OCI-LY1 (cell line): Measurements from ENCODE around the gene CAMTA1.

Experiments used
- H2AFZ ChIP-seq: fragments of 200-600 bp; sonication (generic), shearing (Covaris generic); 2 replicates; pipeline ENCODE4 v1.6.0; 2014; ENCODE audit warnings: antibody characterized with exemption, mild to moderate bottlenecking, low read length
- H3F3A ChIP-seq: fragments of 200-600 bp; sonication (generic), shearing (Covaris generic); 2 replicates; pipeline ENCODE4 v1.6.0; 2014; ENCODE audit warnings: mild to moderate bottlenecking, antibody characterized with exemption, low read length, moderate library complexity; ENCODE audit not compliant: insufficient read depth
- H3K27ac ChIP-seq: fragments of 200-600 bp; sonication (generic); 2 replicates; pipeline ENCODE4 v1.5.1; 2014; ENCODE audit warnings: low read length, mixed run types, mild to moderate bottlenecking, low read depth; ENCODE audit not compliant: poor library complexity, severe bottlenecking
- H3K27me3 ChIP-seq: fragments of 200-600 bp; sonication (generic); 2 replicates; pipeline ENCODE4 v1.6.0; 2014; ENCODE audit warnings: antibody characterized with exemption, mild to moderate bottlenecking, low read length, moderate library complexity; ENCODE audit not compliant: insufficient read depth
- H3K36me3 ChIP-seq: fragments of 200-600 bp; sonication (generic); 2 replicates; pipeline ENCODE4 v1.6.1; 2014; ENCODE audit warnings: mild to moderate bottlenecking, antibody characterized with exemption, low read length, moderate library complexity, mixed read lengths; ENCODE audit not compliant: insufficient read depth
- H3K4me1 ChIP-seq: fragments of 200-600 bp; sonication (generic); 2 replicates; pipeline ENCODE4 v1.5.1; 2014; ENCODE audit warnings: mild to moderate bottlenecking, low read length, moderate library complexity; ENCODE audit not compliant: insufficient read depth, severe bottlenecking
- H3K4me2 ChIP-seq: fragments of 200-600 bp; sonication (generic), shearing (Covaris generic); 2 replicates; pipeline ENCODE4 v1.6.1; 2014; ENCODE audit warnings: low read length
- H3K4me3 ChIP-seq: fragments of 200-600 bp; sonication (generic); 2 replicates; pipeline ENCODE4 v1.5.1; 2014; ENCODE audit warnings: low read length, low read depth, mild to moderate bottlenecking, mixed read lengths; ENCODE audit not compliant: poor library complexity, severe bottlenecking
- H3K79me2 ChIP-seq: fragments of 200-600 bp; shearing (Covaris generic); 2 replicates; pipeline ENCODE4 v1.6.1; 2016; ENCODE audit warnings: mixed run types, low read length, mixed read lengths; ENCODE audit not compliant: insufficient read depth
- H3K9ac ChIP-seq: fragments of 200-600 bp; sonication (generic), shearing (Covaris generic); 2 replicates; pipeline ENCODE4 v1.6.1; 2014; ENCODE audit warnings: mild to moderate bottlenecking, low read length, mixed read lengths
- H3K9me2 ChIP-seq: fragments of 200-600 bp; sonication (generic), shearing (Covaris generic); 2 replicates; pipeline ENCODE4 v1.6.1; 2014; ENCODE audit warnings: low read depth, mild to moderate bottlenecking, low read length, mixed read lengths
- H3K9me3 ChIP-seq: fragments of 200-600 bp; shearing (Covaris generic); 2 replicates; pipeline ENCODE4 v1.6.1; 2014; ENCODE audit warnings: low read length, mixed read lengths
- H4K20me1 ChIP-seq: fragments of 200-600 bp; sonication (generic), shearing (Covaris generic); 2 replicates; pipeline ENCODE4 v1.6.0; 2016; ENCODE audit warnings: mild to moderate bottlenecking, low read length; ENCODE audit not compliant: insufficient read depth
- EZH2 ChIP-seq: fragments of 200-600 bp; sonication (generic), shearing (Covaris generic); IDR thresholded peaks from 2 replicates; pipeline ENCODE4 v1.8.0; 2017; ENCODE audit warnings: borderline replicate concordance, mixed run types, mild to moderate bottlenecking, antibody characterized with exemption, low read length, moderate library complexity, mixed read lengths
- TF ChIP-seq, protein P1 (sequence below): fragments of 200-600 bp; sonication (generic), shearing (Covaris generic); IDR thresholded peaks from 2 replicates; pipeline ENCODE4 v1.5.1; 2017; ENCODE audit warnings: mild to moderate bottlenecking, antibody characterized with exemption, low read length, moderate library complexity, mixed read lengths

The CAMTA1 gene

DNA sequence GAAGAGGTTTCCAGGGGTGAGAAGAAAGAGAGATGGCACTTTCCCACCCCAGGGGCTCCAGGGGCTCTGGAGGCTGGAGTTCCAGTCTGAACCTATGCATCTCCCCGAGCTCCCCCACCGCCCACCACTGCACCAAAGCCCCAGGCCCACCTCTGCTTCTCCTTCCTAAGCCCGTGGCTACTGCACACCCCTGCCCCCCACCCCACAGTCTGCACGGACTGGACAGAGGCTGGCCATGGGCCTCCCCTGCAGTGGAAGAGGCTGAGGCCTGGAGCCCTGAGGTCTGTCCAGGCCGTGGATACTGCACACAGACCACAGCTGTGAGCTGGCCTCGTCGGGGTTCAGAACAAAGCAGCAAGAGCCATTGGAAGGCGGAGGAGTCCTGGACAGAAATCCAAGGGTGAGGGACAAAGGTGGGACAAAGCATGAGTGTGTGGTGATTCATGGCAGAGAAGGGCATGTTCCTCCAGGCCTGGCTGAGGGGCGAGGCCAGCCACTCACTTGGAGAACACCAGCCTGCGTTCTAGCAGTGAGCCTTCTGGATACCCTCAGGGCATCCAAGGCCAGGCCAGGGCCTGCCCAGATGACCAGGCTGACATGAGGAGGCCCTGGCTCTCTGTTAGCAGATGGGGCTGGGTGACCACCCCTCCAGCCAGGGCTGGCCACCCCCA lies 741.1 kb downstream of the CAMTA1 start:
- no peaks in the 10 kb centered on the region for H3K9me2 ChIP-seq
- no peaks in the 10 kb centered on the region for H4K20me1 ChIP-seq
- H3K4me2 ChIP-seq, result no peak overlapping the region
- no peak overlapping the region for H3K9ac ChIP-seq
- H3F3A ChIP-seq, result no peaks in the 10 kb centered on the region
- H3K27ac ChIP-seq, result no peak overlapping the region
- H3K36me3 ChIP-seq, result no peaks in the 10 kb centered on the region
- TF ChIP-seq EZH2, result no peak
- TF ChIP-seq, protein P1, sequence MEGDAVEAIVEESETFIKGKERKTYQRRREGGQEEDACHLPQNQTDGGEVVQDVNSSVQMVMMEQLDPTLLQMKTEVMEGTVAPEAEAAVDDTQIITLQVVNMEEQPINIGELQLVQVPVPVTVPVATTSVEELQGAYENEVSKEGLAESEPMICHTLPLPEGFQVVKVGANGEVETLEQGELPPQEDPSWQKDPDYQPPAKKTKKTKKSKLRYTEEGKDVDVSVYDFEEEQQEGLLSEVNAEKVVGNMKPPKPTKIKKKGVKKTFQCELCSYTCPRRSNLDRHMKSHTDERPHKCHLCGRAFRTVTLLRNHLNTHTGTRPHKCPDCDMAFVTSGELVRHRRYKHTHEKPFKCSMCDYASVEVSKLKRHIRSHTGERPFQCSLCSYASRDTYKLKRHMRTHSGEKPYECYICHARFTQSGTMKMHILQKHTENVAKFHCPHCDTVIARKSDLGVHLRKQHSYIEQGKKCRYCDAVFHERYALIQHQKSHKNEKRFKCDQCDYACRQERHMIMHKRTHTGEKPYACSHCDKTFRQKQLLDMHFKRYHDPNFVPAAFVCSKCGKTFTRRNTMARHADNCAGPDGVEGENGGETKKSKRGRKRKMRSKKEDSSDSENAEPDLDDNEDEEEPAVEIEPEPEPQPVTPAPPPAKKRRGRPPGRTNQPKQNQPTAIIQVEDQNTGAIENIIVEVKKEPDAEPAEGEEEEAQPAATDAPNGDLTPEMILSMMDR, result no peak
- H3K4me1 ChIP-seq, result no peaks in the 10 kb centered on the region
- H3K9me3 ChIP-seq, result no peaks in the 10 kb centered on the region
- H3K4me3 ChIP-seq, result no peak overlapping the region
- no peaks in the 10 kb centered on the region for H3K79me2 ChIP-seq
- no peak overlapping the region for H2AFZ ChIP-seq
- H3K27me3 ChIP-seq, result no peaks in the 10 kb centered on the region

DNA sequence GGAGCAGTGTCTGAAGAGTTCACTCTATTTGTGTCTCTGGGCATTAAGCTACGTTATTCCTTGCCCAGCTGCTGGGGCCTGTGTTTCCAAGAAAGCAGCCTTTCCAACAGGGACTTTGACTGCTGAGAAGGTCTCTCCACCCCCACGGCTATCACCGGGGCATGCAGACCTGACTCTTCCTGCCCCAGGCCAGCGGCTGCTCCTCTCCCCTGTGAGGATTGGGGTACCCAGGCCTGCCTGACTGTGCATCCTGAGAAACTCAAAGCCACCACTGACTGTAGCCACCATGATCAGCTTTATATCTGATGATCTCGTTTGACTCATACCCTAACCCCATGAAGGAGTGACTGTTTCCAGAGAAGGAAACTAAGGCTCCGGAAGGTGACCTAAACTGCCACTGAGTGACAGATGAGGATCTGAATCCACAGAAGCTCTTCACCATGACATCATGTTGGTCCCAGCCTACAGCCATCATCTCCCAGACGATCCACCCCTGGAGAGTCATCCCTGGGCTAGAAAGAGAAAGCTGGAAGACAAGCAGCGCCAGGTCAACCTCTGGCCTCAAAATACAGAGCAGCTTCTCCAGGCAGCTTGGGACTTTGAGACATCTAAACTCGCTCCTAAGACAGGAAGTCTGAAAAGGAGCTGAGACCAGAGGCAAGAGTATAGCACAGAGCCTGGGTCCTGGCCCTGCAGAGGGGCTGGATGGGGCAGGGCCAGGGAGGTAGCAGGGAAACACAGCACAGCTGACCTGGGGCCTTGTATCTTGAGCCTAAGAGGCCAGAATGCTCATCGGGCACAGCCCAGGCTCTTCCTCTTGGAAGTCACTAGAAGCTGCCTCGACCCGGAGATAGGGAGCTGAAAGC lies 741.8 kb downstream of the CAMTA1 start:
- Histone ChIP-seq H3K9me2 (no peaks in the 10 kb centered on the region), H3K27me3 (no peaks in the 10 kb centered on the region), H3K27ac (no peak overlapping the region), H3K4me3 (no peak overlapping the region), H3K36me3 (no peaks in the 10 kb centered on the region), H3K9me3 (no peaks in the 10 kb centered on the region), H3K4me1 (no peaks in the 10 kb centered on the region), H3F3A (no peaks in the 10 kb centered on the region), H2AFZ (no peak overlapping the region), H4K20me1 (no peaks in the 10 kb centered on the region), H3K9ac (no peak overlapping the region), H3K4me2 (no peak overlapping the region), H3K79me2 (no peaks in the 10 kb centered on the region)
- no peak for TF ChIP-seq EZH2
- TF ChIP-seq, protein P1, result no peak

DNA sequence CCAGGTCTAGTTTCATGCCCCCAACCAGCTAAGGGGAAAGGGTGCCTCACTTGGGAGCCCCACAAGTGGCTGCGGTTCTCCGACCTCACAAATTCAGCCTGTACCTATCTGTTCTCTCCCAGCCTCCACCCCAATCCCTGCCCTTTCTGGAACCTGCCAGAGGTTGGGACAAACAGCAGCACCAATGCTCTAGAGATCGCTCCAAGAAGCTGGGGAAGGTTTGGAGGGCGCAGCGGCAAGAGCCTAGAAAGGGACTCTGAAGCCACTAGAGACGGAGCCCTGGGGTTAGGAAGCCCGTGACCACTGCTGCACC lies 742.4 kb downstream of the CAMTA1 start:
- no peak for TF ChIP-seq EZH2
- TF ChIP-seq, protein P1, result no peak
- H3K27me3 ChIP-seq, result no peaks in the 10 kb centered on the region

More for the DNA sequence above, 742.4 kb downstream of the CAMTA1 start:
- Histone ChIP-seq H4K20me1 (no peaks in the 10 kb centered on the region), H3K79me2 (no peaks in the 10 kb centered on the region), H3K4me2 (no peak overlapping the region), H3K9me2 (no peaks in the 10 kb centered on the region), H3K9ac (no peak overlapping the region), H3K27ac (no peak overlapping the region), H3K4me1 (no peaks in the 10 kb centered on the region), H3K4me3 (no peak overlapping the region), H3K9me3 (no peaks in the 10 kb centered on the region), H3F3A (no peaks in the 10 kb centered on the region), H2AFZ (no peak overlapping the region), H3K36me3 (no peaks in the 10 kb centered on the region)
